HG03354 (cell line): Measurements from ENCODE around the gene KCTD16.

Source experiments
- ATAC-seq: cut with Tn5 transposase; IDR thresholded peaks from one replicate; pipeline ENCODE4 v1.9.1; 2021; ENCODE audit warnings: mild to moderate bottlenecking; ENCODE audit not compliant: unreplicated experiment, poor library complexity, severe bottlenecking

Gene KCTD16

GRCh38 chr5:144170276-144171024 is at the start of gene KCTD16, which contains the start of gene YIPF5:
Gene KCTD16, plus strand, starts transcription at chr5:144170873.
Gene YIPF5, minus strand, starts transcription at chr5:144170659. Its CDS starts 704 bp downstream, at chr5:144169955.
- ATAC-seq, result peak; percentile 99

GRCh38 chr5:144121577-144121976 is 49.1 kb upstream of the KCTD16 start:
- ATAC-seq, result no peak

- no peak for ATAC-seq
These were observed 48.6 kb upstream of the KCTD16 start for GRCh38 chr5:144122081-144122480.

- ATAC-seq, result no peak
These were observed 48.0 kb upstream of the KCTD16 start for GRCh38 chr5:144122641-144123040.

- no peak for ATAC-seq
These were observed 45.4 kb upstream of the KCTD16 start for GRCh38 chr5:144125163-144125726.

GRCh38 chr5:144126707-144127106 is 44.0 kb upstream of the KCTD16 start:
- no peak for ATAC-seq

- no peak for ATAC-seq
These were observed 41.8 kb upstream of the KCTD16 start for GRCh38 chr5:144128844-144129243.

- no peak for ATAC-seq
These were observed 40.4 kb upstream of the KCTD16 start for GRCh38 chr5:144130306-144130705.

GRCh38 chr5:144131261-144131660 is 39.4 kb upstream of the KCTD16 start:
- ATAC-seq, result no peak

GRCh38 chr5:144133050-144133633 is 37.5 kb upstream of the KCTD16 start:
- ATAC-seq, result no peak

GRCh38 chr5:144134194-144134826 is 36.4 kb upstream of the KCTD16 start:
- ATAC-seq, result no peak

GRCh38 chr5:144135113-144135762 is 35.4 kb upstream of the KCTD16 start:
- no peak for ATAC-seq

- ATAC-seq, result no peak
These were observed 31.1 kb upstream of the KCTD16 start for GRCh38 chr5:144139586-144139985.

GRCh38 chr5:144141585-144141984 is 29.1 kb upstream of the KCTD16 start:
- no peak for ATAC-seq

GRCh38 chr5:144142139-144142823 is 28.4 kb upstream of the KCTD16 start:
- ATAC-seq, result peak; percentile 99

GRCh38 chr5:144142824-144143162 is 27.9 kb upstream of the KCTD16 start:
- no peak for ATAC-seq

- ATAC-seq, result no peak
These were observed 27.0 kb upstream of the KCTD16 start for GRCh38 chr5:144143625-144144024.

GRCh38 chr5:144144956-144145751 is 25.5 kb upstream of the KCTD16 start:
- no peak for ATAC-seq

GRCh38 chr5:144151026-144151425 is 19.6 kb upstream of the KCTD16 start:
- ATAC-seq, result no peak
